GM19395 (cell line): ENCODE measurements around the gene TMEM72.

Experiments used
- ATAC-seq: cut with Tn5 transposase; IDR thresholded peaks from one replicate; pipeline ENCODE4 v1.9.1; 2021; ENCODE audit warnings: mild to moderate bottlenecking, moderate library complexity; ENCODE audit not compliant: unreplicated experiment

TMEM72 gene

GRCh38 chr10:44951576-44952226 is 40.6 kb downstream of the TMEM72 start:
- no peak for ATAC-seq

- ATAC-seq = no peak
These were observed 41.7 kb downstream of the TMEM72 start for GRCh38 chr10:44952779-44953231.

GRCh38 chr10:44954042-44954441 is 42.9 kb downstream of the TMEM72 start:
- no peak for ATAC-seq

GRCh38 chr10:44954962-44955361 is 43.8 kb downstream of the TMEM72 start:
- ATAC-seq = no peak

GRCh38 chr10:44955413-44956070 is 44.4 kb downstream of the TMEM72 start:
- ATAC-seq = no peak

- ATAC-seq = no peak
These were observed 45.1 kb downstream of the TMEM72 start for GRCh38 chr10:44956226-44956625.

- ATAC-seq = no peak
These were observed 45.9 kb downstream of the TMEM72 start for GRCh38 chr10:44956717-44957706.

- ATAC-seq = no peak
These were observed 47.2 kb downstream of the TMEM72 start for GRCh38 chr10:44958196-44958897.

GRCh38 chr10:44958898-44959246 is 47.7 kb downstream of the TMEM72 start:
- no peak for ATAC-seq

GRCh38 chr10:44959247-44960087 is 48.3 kb downstream of the TMEM72 start, which contains the start of gene RASSF4:
RASSF4 (plus strand) TSS chr10:44959802; CDS start chr10:44970203, 10,401 bp downstream.
- peak; percentile 92 for ATAC-seq

GRCh38 chr10:44960088-44960460 is 48.9 kb downstream of the TMEM72 start:
- no peak for ATAC-seq

GRCh38 chr10:44960482-44961229 is 49.5 kb downstream of the TMEM72 start:
- no peak for ATAC-seq

GRCh38 chr10:44961230-44961571 is 50.1 kb downstream of the TMEM72 start:
- ATAC-seq = no peak

- ATAC-seq = no peak
These were observed 51.0 kb downstream of the TMEM72 start for GRCh38 chr10:44961931-44962750.

- ATAC-seq = no peak
These were observed 52.0 kb downstream of the TMEM72 start for GRCh38 chr10:44962870-44963738.

GRCh38 chr10:44963772-44964633 is 52.9 kb downstream of the TMEM72 start:
- no peak for ATAC-seq

GRCh38 chr10:44965104-44965503 is 54.0 kb downstream of the TMEM72 start:
- ATAC-seq = no peak
